ENCODE measurements around the gene COL10A1.

GRCh38 chr6:116154887-116155286 is 29.0 kb upstream of the COL10A1 start:
- TF ChIP-seq, protein P1, sequence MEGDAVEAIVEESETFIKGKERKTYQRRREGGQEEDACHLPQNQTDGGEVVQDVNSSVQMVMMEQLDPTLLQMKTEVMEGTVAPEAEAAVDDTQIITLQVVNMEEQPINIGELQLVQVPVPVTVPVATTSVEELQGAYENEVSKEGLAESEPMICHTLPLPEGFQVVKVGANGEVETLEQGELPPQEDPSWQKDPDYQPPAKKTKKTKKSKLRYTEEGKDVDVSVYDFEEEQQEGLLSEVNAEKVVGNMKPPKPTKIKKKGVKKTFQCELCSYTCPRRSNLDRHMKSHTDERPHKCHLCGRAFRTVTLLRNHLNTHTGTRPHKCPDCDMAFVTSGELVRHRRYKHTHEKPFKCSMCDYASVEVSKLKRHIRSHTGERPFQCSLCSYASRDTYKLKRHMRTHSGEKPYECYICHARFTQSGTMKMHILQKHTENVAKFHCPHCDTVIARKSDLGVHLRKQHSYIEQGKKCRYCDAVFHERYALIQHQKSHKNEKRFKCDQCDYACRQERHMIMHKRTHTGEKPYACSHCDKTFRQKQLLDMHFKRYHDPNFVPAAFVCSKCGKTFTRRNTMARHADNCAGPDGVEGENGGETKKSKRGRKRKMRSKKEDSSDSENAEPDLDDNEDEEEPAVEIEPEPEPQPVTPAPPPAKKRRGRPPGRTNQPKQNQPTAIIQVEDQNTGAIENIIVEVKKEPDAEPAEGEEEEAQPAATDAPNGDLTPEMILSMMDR (IDR thresholded peaks at IDR 0.05): no peak
- no peak for TF ChIP-seq EP300 (IDR thresholded peaks at IDR 0.05)
